ENCODE data around the gene FUT6.

- TF ChIP-seq EP300 (IDR thresholded peaks at IDR 0.05), result no peak
- TF ChIP-seq CTCF (IDR thresholded peaks at IDR 0.05), result no peak
- no peak for TF ChIP-seq POLR2A (IDR thresholded peaks at IDR 0.05; ENCODE audit: low read depth)
Measured at GRCh38 chr19:5839065-5840017, at the start of gene FUT6.

Measured in esophagus muscularis mucosa (tissue), 4 donors.